Endothelial cell of umbilical vein (primary cell): ENCODE data around the gene SDC4. TPM values are rescaled to one million over a fixed set of nuclear protein-coding genes. Genes with fewer than 3 reads are reported as not detected.
A peak's percentile ranks its signal among the peaks of the same experiment; 100 is the strongest.

Source experiments
- Bru-seq: library from RNA; stranded (reverse); fragments of 400-500 nt; gene quantifications from one replicate; lab custom pipeline; 2021; lab: Mats Ljungman, UMichigan
- BruChase-seq, 2 experiments: library from RNA; stranded (reverse); fragments of 400-500 nt; gene quantifications; one replicate each; lab custom pipeline; 2021; lab: Mats Ljungman, UMichigan
- BruUV-seq: library from RNA; stranded (reverse); fragments of 400-500 nt; replicated peaks from 2 replicates; lab custom pipeline; 2021; lab: Mats Ljungman, UMichigan
- CTCF ChIA-PET: fragments of 300-600, 350-600 bp; sonication (Branson Sonifier 250); formaldehyde crosslinking; loops from one replicate; lab custom pipeline; 2021; ENCODE audit warnings: antibody characterized with exemption, inconsistent platforms; lab: Charles Lee
- POLR2A ChIA-PET: fragments of 300-600, 350-600 bp; sonication (Branson Sonifier 250); formaldehyde crosslinking; loops from one replicate; lab custom pipeline; 2021; ENCODE audit warnings: antibody characterized with exemption, inconsistent platforms; lab: Charles Lee
- DNase-seq: peaks from one replicate; pipeline ENCODE4 v3.0.0-alpha.2; 2011; ENCODE audit warnings: low read depth, low spot score
- FAIRE-seq: peaks from 2 replicates; lab custom pipeline; 2011; peaks lifted over from hg19 to GRCh38; lab: Jason Lieb, UNC
- H2AFZ ChIP-seq: 2 replicates; pipeline ENCODE4 v1.6.0; 2012; ENCODE audit warnings: low read depth, low read length, control low read depth, inconsistent platforms
- H3K27ac ChIP-seq: 2 replicates; pipeline ENCODE4 v1.5.1; 2011; ENCODE audit warnings: low read depth, mild to moderate bottlenecking, control low read depth, low read length, moderate library complexity; ENCODE audit not compliant: insufficient read depth
- H3K27me3 ChIP-seq, 2 experiments: 2 replicates each; pipeline versions ENCODE4 v1.6.0 to v1.6.1; 2011; ENCODE audit warnings: low read length in 2 of 2, mixed read lengths in 1 of 2; ENCODE audit not compliant: control insufficient read depth in 2 of 2, insufficient read depth in 2 of 2
- H3K36me3 ChIP-seq, 2 experiments: 2 replicates in 1 of 2; 3 replicates in 1 of 2; pipeline ENCODE4 v1.5.1; 2011; ENCODE audit warnings: low read length in 2 of 2, mild to moderate bottlenecking in 1 of 2, moderate library complexity in 1 of 2; ENCODE audit not compliant: control insufficient read depth in 2 of 2, insufficient read depth in 2 of 2; ENCODE audit errors: extremely low read depth in 1 of 2
- H3K4me1 ChIP-seq: 3 replicates; pipeline ENCODE4 v1.5.1; 2011; ENCODE audit warnings: mild to moderate bottlenecking, low read length; ENCODE audit not compliant: control insufficient read depth, insufficient read depth; ENCODE audit errors: extremely low read depth
- H3K4me2 ChIP-seq: 2 replicates; pipeline ENCODE4 v1.6.1; 2011; ENCODE audit warnings: low read length, control low read depth, mixed read lengths; ENCODE audit not compliant: insufficient read depth
- H3K4me3 ChIP-seq, 3 experiments: fragments of 200-600 bp in 1 of 3; sonication (generic), shearing (Covaris generic) in 1 of 3; replicated peaks in 1 of 3; 2 replicates each; pipeline ENCODE4 v1.5.1; 2011 to 2016; ENCODE audit warnings: control low read depth in 3 of 3, low read length in 3 of 3, mild to moderate bottlenecking in 2 of 3, inconsistent platforms in 1 of 3, low read depth in 1 of 3, moderate library complexity in 1 of 3; ENCODE audit not compliant: insufficient read depth in 1 of 3
- H3K79me2 ChIP-seq: 2 replicates; pipeline ENCODE4 v1.6.0; 2012; ENCODE audit warnings: low read length, inconsistent platforms; ENCODE audit not compliant: control insufficient read depth, insufficient read depth
- H3K9ac ChIP-seq: replicated peaks from 2 replicates; pipeline ENCODE3; 2011; ENCODE audit warnings: low read length, control low read depth; ENCODE audit not compliant: insufficient read depth; ENCODE audit errors: extremely low read depth
- H3K9me1 ChIP-seq: replicated peaks from 3 replicates; pipeline ENCODE4 v1.6.0; 2011; ENCODE audit warnings: mild to moderate bottlenecking, low read length; ENCODE audit not compliant: control insufficient read depth, insufficient read depth; ENCODE audit errors: extremely low read depth
- H3K9me3 ChIP-seq: replicated peaks from 2 replicates; pipeline ENCODE4 v1.5.1; 2012; ENCODE audit warnings: low read length, inconsistent platforms; ENCODE audit not compliant: control insufficient read depth, insufficient read depth
- H4K20me1 ChIP-seq: replicated peaks from 2 replicates; pipeline ENCODE3; 2011; ENCODE audit warnings: mild to moderate bottlenecking, low read length; ENCODE audit not compliant: control insufficient read depth, insufficient read depth; ENCODE audit errors: extremely low read depth
- CTCF ChIP-seq, 2 donors: IDR thresholded peaks; 1 replicate in 1 of 2; 2 replicates in 1 of 2; pipeline ENCODE4 v1.5.1; 2011; ENCODE audit warnings: low read length in 2 of 2, mild to moderate bottlenecking in 2 of 2, moderate library complexity in 2 of 2, control low read depth in 1 of 2, inconsistent platforms in 1 of 2, low read depth in 1 of 2; ENCODE audit not compliant: insufficient read depth in 1 of 2; ENCODE audit errors: extremely low read depth in 1 of 2
- POLR2A ChIP-seq: IDR thresholded peaks from 2 replicates; pipeline ENCODE4 v1.6.1; 2012; ENCODE audit warnings: low read depth, mild to moderate bottlenecking, control low read depth, low read length
- POLR2AphosphoS5 ChIP-seq: IDR thresholded peaks from 2 replicates; pipeline ENCODE4 v1.6.1; 2012; ENCODE audit warnings: low read depth, mild to moderate bottlenecking, control low read depth, low read length, moderate library complexity; ENCODE audit not compliant: insufficient read depth
- dilution Hi-C: fragments of 300-500 bp; cut with MboI; formaldehyde crosslinking; loops from one replicate; pipeline ENCODE4 v1.15.0; 2019; ENCODE audit warnings: low sequenced_read_pairs; ENCODE audit not compliant: extremely low pct_ligation_motif_present
- intact Hi-C: fragments of 100-400 bp; cut with micrococcal nuclease; formaldehyde crosslinking; loops from one replicate; pipeline ENCODE4 v1.10.0; 2022
- long read RNA-seq: library from polyadenylated mRNA; stranded (forward); transcript quantifications from one replicate; pipeline ENCODE4 v2.0.0, GENCODE V29; 2021
- polyA minus RNA-seq, 3 experiments: library from RNA; depleted of rRNA, polyadenylated mRNA; stranded (reverse); fragments of >200 nt; gene quantifications; 1 replicate in 1 of 3; 2 replicates in 2 of 3; pipeline ENCODE4 v1.2.3, GENCODE V29; 2011
- polyA plus RNA-seq, 4 experiments: library from polyadenylated mRNA; depleted of rRNA in 3 of 4; stranded (reverse) in 3 of 4; unstranded in 1 of 4; fragments of >200 nt; gene quantifications; 2 replicates each; pipeline versions ENCODE4 v1.2.1 to v1.2.3, GENCODE V29; 2011 to 2012; ENCODE audit warnings: missing spikeins in 1 of 4
- total RNA-seq: library from RNA; stranded (reverse); gene quantifications from 2 replicates; pipeline ENCODE4 v1.2.3, GENCODE V29; 2021

SDC4 gene
- total RNA-seq, result 28.7 and 32.0 TPM in 2 replicates
- polyA plus RNA-seq, result 23.1 and 26.3 TPM in 2 replicates
- polyA plus RNA-seq (2011; cell fraction: cytosol; rRNA removed), result 21.9 and 24.6 TPM in 2 replicates
- 12.5 and 13.1 TPM in 2 replicates for polyA plus RNA-seq (2011; cell fraction: nucleus; rRNA removed)
- polyA plus RNA-seq (2012), result 39.6 and 39.9 TPM in 2 replicates
- polyA minus RNA-seq, result 35.6 and 41.7 TPM in 2 replicates
- polyA minus RNA-seq (2011; cell fraction: cytosol; rRNA and poly(A)+ RNA removed), result 39.9 TPM
- 5.9 and 7.6 TPM in 2 replicates for polyA minus RNA-seq (2011; cell fraction: nucleus; rRNA and poly(A)+ RNA removed)
- percentile 71 among the genes with signal in this experiment for Bru-seq, nascent RNA
- BruChase-seq, experiment 1, labeled RNA remaining after a 6-hour chase, result percentile 82 among the genes with signal in this experiment
- BruChase-seq, experiment 2, labeled RNA remaining after a 2-hour chase, result percentile 69 among the genes with signal in this experiment
- long read RNA-seq, transcript SDC4-201 (5 exons, 2,613 nt), result major isoform, 8 of 31 reads
- long read RNA-seq, partial matches to known transcripts, result 4 of 31 reads
- long read RNA-seq, other reads (novel, unspliced or antisense), result 19 of 31 reads

GRCh38 chr20:45347936-45348778 lies at the start of gene SDC4:
Gene SDC4 (minus strand): TSS chr20:45348424. CDS start chr20:45348384, 40 bp downstream.
- Histone ChIP-seq H2AFZ (peak within 1 kb of the TSS; percentile 51), H3K27ac (peak within 1 kb of the TSS; percentile 62), H3K9me1 (no peaks in the 10 kb centered on the region), H3K36me3 (no peaks in the 10 kb centered on the region), H3K4me3 (peak within 1 kb of the TSS; percentile 50 to 85 (median 69)), H3K9me3 (no peaks in the 10 kb centered on the region), H4K20me1 (no peaks in the 10 kb centered on the region), H3K4me2 (peak within 1 kb of the TSS; percentile 89), H3K9ac (peak within 1 kb of the TSS; percentile 69), H3K4me1 (peaks cover 49% of the 10 kb centered on the region), H3K27me3 (no peaks in the 10 kb centered on the region), H3K79me2 (peaks cover 42% of the 10 kb centered on the region)
- ChIA-PET POLR2A (interaction anchor here (1.0 to 3.5 kb wide), 6 partner anchors 9 to 25 kb away, joined by 3 to 52 read pairs (median 8); partner anchors contain the start of gene SYS1), CTCF (interaction anchor here (1.0 to 4.7 kb wide), 11 partner anchors 11 to 423 kb away, joined by 3 to 28 read pairs (median 6); partner anchors contain the start of gene SYS1)
- dilution Hi-C loops (no loop called here), intact Hi-C loops (loop anchor here (1.0 to 10.0 kb wide), 3 partner anchors 10 to 567 kb away; partner anchors contain the start of gene PLTP)
- BruUV-seq, result TSS peak; percentile 52
- TF ChIP-seq POLR2AphosphoS5, result peak; percentile 99
- no peak for TF ChIP-seq CTCF (IDR thresholded peaks at IDR 0.05; ENCODE audit: extremely low read depth in 1 of 2, insufficient read depth in 1 of 2, low read depth in 1 of 2, low read length in 2 of 2)
- peak; percentile 99 for TF ChIP-seq POLR2A
- FAIRE-seq (no peak), DNase-seq (peak; percentile 44)
